H1 (cell line): ENCODE measurements around the gene FBXO45. TPM values are rescaled to one million over a fixed set of nuclear protein-coding genes. Genes with fewer than 3 reads are reported as not detected.
A peak's percentile ranks its signal among the peaks of the same experiment; 100 is the strongest.

ENCODE experiments used
- HDAC2 ChIP-seq, 2 experiments: fragments of 300-600 bp in 1 of 2; sonication (generic) in 1 of 2; IDR thresholded peaks; 2 replicates each; pipeline ENCODE4 v1.6.1; 2011 to 2012; ENCODE audit warnings: low read depth in 2 of 2, low read length in 2 of 2, mild to moderate bottlenecking in 2 of 2, moderate library complexity in 2 of 2, borderline replicate concordance in 1 of 2, inconsistent platforms in 1 of 2
- polyA plus RNA-seq, 7 experiments: library from polyadenylated mRNA; depleted of rRNA in 3 of 7; stranded (reverse) in 5 of 7; unstranded in 2 of 7; fragments of >200 nt in 5 of 7; fragments of 200-250 nt in 2 of 7; gene quantifications; 1 replicate in 5 of 7; 2 replicates in 1 of 7; 4 replicates in 1 of 7; pipeline versions ENCODE4 v1.2.1 to v1.2.3, GENCODE V29; 2011 to 2013; ENCODE audit warnings: missing spikeins in 2 of 7, mixed read lengths in 2 of 7
- total RNA-seq: library from RNA; stranded (reverse); fragmentation: NEBNext Ultra II Directional; extraction: Animal tissue kit (Norgen Biotek cat#: 25700); gene quantifications from 2 replicates; pipeline ENCODE4 v1.2.1, GENCODE V29; 2021
- TF ChIP-seq, protein P1 (sequence below): fragments of 300-600 bp; sonication (generic); IDR thresholded peaks from 2 replicates; pipeline ENCODE4 v1.7.1; 2012; ENCODE audit warnings: low read length, moderate library complexity, mild to moderate bottlenecking, inconsistent platforms; ENCODE audit not compliant: insufficient replicate concordance

The FBXO45 gene
- total and polyA plus RNA-seq, 2 of the 8 experiments (the other 6 are each of a cell fraction or from before 2014, with no cell fraction given), result 5.2 to 19.4 TPM

DNA sequence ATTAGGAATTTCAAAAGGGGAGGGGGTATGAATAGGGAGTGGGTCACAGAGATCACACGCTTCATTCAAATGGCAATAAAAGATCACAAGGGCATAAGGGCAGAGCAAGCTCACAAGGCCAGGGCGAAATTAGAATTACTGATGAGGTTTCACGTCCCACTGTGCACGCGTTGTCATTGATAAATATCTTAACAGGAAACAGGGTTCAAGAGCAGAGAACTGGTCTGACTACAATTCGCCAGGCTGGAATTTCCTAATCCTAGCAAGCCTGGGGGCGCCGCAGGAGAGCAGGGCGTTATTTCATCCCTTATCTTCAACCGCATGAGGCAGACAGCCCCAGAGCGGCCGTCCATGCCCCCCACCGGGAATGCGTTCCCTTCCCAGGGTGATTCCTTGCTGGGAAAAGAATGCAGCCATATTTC lies 35.2 kb upstream of the FBXO45 start (continued):
- TF ChIP-seq, protein P1, sequence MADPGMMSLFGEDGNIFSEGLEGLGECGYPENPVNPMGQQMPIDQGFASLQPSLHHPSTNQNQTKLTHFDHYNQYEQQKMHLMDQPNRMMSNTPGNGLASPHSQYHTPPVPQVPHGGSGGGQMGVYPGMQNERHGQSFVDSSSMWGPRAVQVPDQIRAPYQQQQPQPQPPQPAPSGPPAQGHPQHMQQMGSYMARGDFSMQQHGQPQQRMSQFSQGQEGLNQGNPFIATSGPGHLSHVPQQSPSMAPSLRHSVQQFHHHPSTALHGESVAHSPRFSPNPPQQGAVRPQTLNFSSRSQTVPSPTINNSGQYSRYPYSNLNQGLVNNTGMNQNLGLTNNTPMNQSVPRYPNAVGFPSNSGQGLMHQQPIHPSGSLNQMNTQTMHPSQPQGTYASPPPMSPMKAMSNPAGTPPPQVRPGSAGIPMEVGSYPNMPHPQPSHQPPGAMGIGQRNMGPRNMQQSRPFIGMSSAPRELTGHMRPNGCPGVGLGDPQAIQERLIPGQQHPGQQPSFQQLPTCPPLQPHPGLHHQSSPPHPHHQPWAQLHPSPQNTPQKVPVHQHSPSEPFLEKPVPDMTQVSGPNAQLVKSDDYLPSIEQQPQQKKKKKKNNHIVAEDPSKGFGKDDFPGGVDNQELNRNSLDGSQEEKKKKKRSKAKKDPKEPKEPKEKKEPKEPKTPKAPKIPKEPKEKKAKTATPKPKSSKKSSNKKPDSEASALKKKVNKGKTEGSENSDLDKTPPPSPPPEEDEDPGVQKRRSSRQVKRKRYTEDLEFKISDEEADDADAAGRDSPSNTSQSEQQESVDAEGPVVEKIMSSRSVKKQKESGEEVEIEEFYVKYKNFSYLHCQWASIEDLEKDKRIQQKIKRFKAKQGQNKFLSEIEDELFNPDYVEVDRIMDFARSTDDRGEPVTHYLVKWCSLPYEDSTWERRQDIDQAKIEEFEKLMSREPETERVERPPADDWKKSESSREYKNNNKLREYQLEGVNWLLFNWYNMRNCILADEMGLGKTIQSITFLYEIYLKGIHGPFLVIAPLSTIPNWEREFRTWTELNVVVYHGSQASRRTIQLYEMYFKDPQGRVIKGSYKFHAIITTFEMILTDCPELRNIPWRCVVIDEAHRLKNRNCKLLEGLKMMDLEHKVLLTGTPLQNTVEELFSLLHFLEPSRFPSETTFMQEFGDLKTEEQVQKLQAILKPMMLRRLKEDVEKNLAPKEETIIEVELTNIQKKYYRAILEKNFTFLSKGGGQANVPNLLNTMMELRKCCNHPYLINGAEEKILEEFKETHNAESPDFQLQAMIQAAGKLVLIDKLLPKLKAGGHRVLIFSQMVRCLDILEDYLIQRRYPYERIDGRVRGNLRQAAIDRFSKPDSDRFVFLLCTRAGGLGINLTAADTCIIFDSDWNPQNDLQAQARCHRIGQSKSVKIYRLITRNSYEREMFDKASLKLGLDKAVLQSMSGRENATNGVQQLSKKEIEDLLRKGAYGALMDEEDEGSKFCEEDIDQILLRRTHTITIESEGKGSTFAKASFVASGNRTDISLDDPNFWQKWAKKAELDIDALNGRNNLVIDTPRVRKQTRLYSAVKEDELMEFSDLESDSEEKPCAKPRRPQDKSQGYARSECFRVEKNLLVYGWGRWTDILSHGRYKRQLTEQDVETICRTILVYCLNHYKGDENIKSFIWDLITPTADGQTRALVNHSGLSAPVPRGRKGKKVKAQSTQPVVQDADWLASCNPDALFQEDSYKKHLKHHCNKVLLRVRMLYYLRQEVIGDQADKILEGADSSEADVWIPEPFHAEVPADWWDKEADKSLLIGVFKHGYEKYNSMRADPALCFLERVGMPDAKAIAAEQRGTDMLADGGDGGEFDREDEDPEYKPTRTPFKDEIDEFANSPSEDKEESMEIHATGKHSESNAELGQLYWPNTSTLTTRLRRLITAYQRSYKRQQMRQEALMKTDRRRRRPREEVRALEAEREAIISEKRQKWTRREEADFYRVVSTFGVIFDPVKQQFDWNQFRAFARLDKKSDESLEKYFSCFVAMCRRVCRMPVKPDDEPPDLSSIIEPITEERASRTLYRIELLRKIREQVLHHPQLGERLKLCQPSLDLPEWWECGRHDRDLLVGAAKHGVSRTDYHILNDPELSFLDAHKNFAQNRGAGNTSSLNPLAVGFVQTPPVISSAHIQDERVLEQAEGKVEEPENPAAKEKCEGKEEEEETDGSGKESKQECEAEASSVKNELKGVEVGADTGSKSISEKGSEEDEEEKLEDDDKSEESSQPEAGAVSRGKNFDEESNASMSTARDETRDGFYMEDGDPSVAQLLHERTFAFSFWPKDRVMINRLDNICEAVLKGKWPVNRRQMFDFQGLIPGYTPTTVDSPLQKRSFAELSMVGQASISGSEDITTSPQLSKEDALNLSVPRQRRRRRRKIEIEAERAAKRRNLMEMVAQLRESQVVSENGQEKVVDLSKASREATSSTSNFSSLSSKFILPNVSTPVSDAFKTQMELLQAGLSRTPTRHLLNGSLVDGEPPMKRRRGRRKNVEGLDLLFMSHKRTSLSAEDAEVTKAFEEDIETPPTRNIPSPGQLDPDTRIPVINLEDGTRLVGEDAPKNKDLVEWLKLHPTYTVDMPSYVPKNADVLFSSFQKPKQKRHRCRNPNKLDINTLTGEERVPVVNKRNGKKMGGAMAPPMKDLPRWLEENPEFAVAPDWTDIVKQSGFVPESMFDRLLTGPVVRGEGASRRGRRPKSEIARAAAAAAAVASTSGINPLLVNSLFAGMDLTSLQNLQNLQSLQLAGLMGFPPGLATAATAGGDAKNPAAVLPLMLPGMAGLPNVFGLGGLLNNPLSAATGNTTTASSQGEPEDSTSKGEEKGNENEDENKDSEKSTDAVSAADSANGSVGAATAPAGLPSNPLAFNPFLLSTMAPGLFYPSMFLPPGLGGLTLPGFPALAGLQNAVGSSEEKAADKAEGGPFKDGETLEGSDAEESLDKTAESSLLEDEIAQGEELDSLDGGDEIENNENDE, result peak; percentile 48
- TF ChIP-seq HDAC2 (IDR thresholded peaks at IDR 0.05; ENCODE audit: borderline replicate concordance in 1 of 2, low read depth in 2 of 2, low read length in 2 of 2), result peak in 1 of 2 experiments; percentile 14; a peak in 1 of 4 replicates
